K562 (cell line): ENCODE results near the gene ACSF2. TPM values are rescaled to one million over a fixed set of nuclear protein-coding genes. Genes with fewer than 3 reads are reported as not detected.

ENCODE experiments used
- C11orf30 ChIP-seq: fragments of 450-650 bp; IDR thresholded peaks from 2 replicates; pipeline ENCODE4 v1.6.1; 2016; ENCODE audit warnings: low read depth, mild to moderate bottlenecking
- CHD1 ChIP-seq: fragments of 200-600 bp; sonication (generic); IDR thresholded peaks from one replicate; pipeline ENCODE4 v1.6.1; 2012; ENCODE audit warnings: mild to moderate bottlenecking, moderate library complexity, low read length, inconsistent platforms
- ETV5 ChIP-seq: sonication (generic); formaldehyde crosslinking; IDR thresholded peaks from 2 replicates; pipeline ENCODE4 v1.4.0; 2020; ENCODE audit warnings: low read depth, mild to moderate bottlenecking, missing genetic modification reagents
- GTF2F1 ChIP-seq: IDR thresholded peaks from 2 replicates; pipeline ENCODE4 v1.6.1; 2011; ENCODE audit warnings: low read depth, low read length, improper control_type of control experiment
- HNRNPLL ChIP-seq: fragments of 200-400 bp; formaldehyde crosslinking; IDR thresholded peaks from 2 replicates; pipeline ENCODE4 v1.6.1; 2017; ENCODE audit warnings: low read length, low read depth, mild to moderate bottlenecking; ENCODE audit not compliant: poor library complexity, severe bottlenecking
- KDM5B ChIP-seq: fragments of 200-600 bp; sonication (generic); IDR thresholded peaks from 2 replicates; pipeline ENCODE4 v1.6.1; 2012; ENCODE audit warnings: low read depth, mild to moderate bottlenecking, moderate library complexity, low read length, control low read depth, inconsistent platforms; ENCODE audit not compliant: insufficient replicate concordance
- KLF13 ChIP-seq: fragments of 450-650 bp; IDR thresholded peaks from 2 replicates; pipeline ENCODE4 v1.6.1; 2016; ENCODE audit warnings: missing genetic modification characterization, low read depth, mild to moderate bottlenecking, missing compliant biosample characterization, moderate library complexity, borderline replicate concordance
- MAFF ChIP-seq: IDR thresholded peaks from 2 replicates; pipeline ENCODE4 v1.6.1; 2012; ENCODE audit warnings: low read length, improper control_type of control experiment
- NCOA6 ChIP-seq: fragments of 450-650 bp; IDR thresholded peaks from 2 replicates; pipeline ENCODE4 v1.6.1; 2017; ENCODE audit warnings: mild to moderate bottlenecking
- NCOR1 ChIP-seq: fragments of 450-650 bp; IDR thresholded peaks from 2 replicates; pipeline ENCODE4 v1.6.1; 2016; ENCODE audit warnings: mild to moderate bottlenecking, moderate library complexity
- NFIX ChIP-seq: fragments of 250-450 bp; sonication (Bioruptor Pico); IDR thresholded peaks from 2 replicates; pipeline ENCODE4 v1.4.0; 2020; ENCODE audit warnings: low read depth, mild to moderate bottlenecking, moderate library complexity
- RBM14 ChIP-seq: fragments of 200-400 bp; formaldehyde crosslinking; IDR thresholded peaks from 2 replicates; pipeline ENCODE4 v1.6.1; 2018; ENCODE audit warnings: low read depth, mild to moderate bottlenecking, low read length, moderate library complexity, borderline replicate concordance; ENCODE audit not compliant: insufficient read depth
- RCOR1 ChIP-seq, 2 experiments: IDR thresholded peaks; 2 replicates each; pipeline ENCODE4 v1.6.1; 2012; ENCODE audit warnings: low read depth in 2 of 2, low read length in 2 of 2, borderline replicate concordance in 1 of 2, improper control_type of control experiment in 1 of 2
- TBL1XR1 ChIP-seq, 2 experiments: IDR thresholded peaks; 2 replicates each; pipeline ENCODE4 v1.6.1; 2012; ENCODE audit warnings: improper control_type of control experiment in 2 of 2, low read length in 2 of 2, mild to moderate bottlenecking in 1 of 2
- TCF3 ChIP-seq: sonication (generic); formaldehyde crosslinking; IDR thresholded peaks from 2 replicates; pipeline ENCODE4 v1.4.0; 2020; ENCODE audit warnings: mild to moderate bottlenecking, missing genetic modification reagents
- ZFX ChIP-seq: sonication (generic); formaldehyde crosslinking; IDR thresholded peaks from 2 replicates; pipeline ENCODE4 v1.8.0; 2022; ENCODE audit warnings: mild to moderate bottlenecking, missing genetic modification reagents, moderate library complexity
- ZMIZ1 ChIP-seq, 2 experiments: fragments of 150-350 bp in 1 of 2; IDR thresholded peaks; 2 replicates each; pipeline ENCODE4 v1.6.1; 2012 to 2016; ENCODE audit warnings: low read depth in 2 of 2, low read length in 2 of 2, mild to moderate bottlenecking in 1 of 2, moderate library complexity in 1 of 2
- ZNF140 ChIP-seq: fragments of 250-450 bp; sonication (Bioruptor Pico); IDR thresholded peaks from 2 replicates; pipeline ENCODE4 v1.8.0; 2021; ENCODE audit warnings: moderate library complexity, mild to moderate bottlenecking, inconsistent platforms
- ZNF561 ChIP-seq: fragments of 450-650 bp; formaldehyde crosslinking; conservative IDR thresholded peaks from 2 replicates; pipeline ENCODE4 v1.4.0; 2020; ENCODE audit warnings: mild to moderate bottlenecking, moderate library complexity
- polyA plus RNA-seq, 8 experiments: library from polyadenylated mRNA; depleted of rRNA in 4 of 8; stranded (reverse) in 5 of 8; unstranded in 3 of 8; fragments of >200 nt; fragmentation: Nextera tagmentation in 2 of 8; fragmentation: Illumina TruSeq in 1 of 8; extraction: Ambion mirVana in 2 of 8; extraction: Trizol in 1 of 8; gene quantifications; 2 replicates each; pipeline versions ENCODE4 v1.2.1 to v1.2.3, GENCODE V29; 2011 to 2014; ENCODE audit warnings: inconsistent platforms in 1 of 8, missing spikeins in 1 of 8
- total RNA-seq, 7 experiments: library from RNA; depleted of rRNA in 6 of 7; stranded (reverse); fragments of >200 nt in 6 of 7; fragmentation: Illumina TruSeq in 2 of 7; extraction: Trizol in 2 of 7; gene quantifications; 2 replicates each; pipeline versions ENCODE4 v1.2.1 to v1.2.3, GENCODE V29; 2011 to 2021; ENCODE audit warnings: low replicate concordance in 1 of 7
- TF ChIP-seq, protein P1 (sequence below), 3 experiments: fragments of 200-800 bp in 1 of 3; sonication (Bioruptor generic) in 1 of 3; sonication (generic) in 1 of 3; formaldehyde crosslinking in 1 of 3; IDR thresholded peaks; 2 replicates each; pipeline versions ENCODE4 v1.6.1 to v1.8.0; 2016 to 2022; ENCODE audit warnings: mild to moderate bottlenecking in 2 of 3, missing compliant biosample characterization in 2 of 3, missing genetic modification characterization in 2 of 3, missing genetic modification reagents in 1 of 3
- TF ChIP-seq, protein P2 (sequence below): fragments of 250-450 bp; sonication (Bioruptor Pico); IDR thresholded peaks from 2 replicates; pipeline ENCODE4 v1.8.0; 2022; ENCODE audit warnings: inconsistent platforms, mild to moderate bottlenecking, moderate library complexity, borderline replicate concordance

The ACSF2 gene
- total and polyA plus RNA-seq, 9 of the 15 experiments (the other 6 are each of a cell fraction or from before 2014, with no cell fraction given): 0.89 to 6.1 (median 3.5) TPM

DNA sequence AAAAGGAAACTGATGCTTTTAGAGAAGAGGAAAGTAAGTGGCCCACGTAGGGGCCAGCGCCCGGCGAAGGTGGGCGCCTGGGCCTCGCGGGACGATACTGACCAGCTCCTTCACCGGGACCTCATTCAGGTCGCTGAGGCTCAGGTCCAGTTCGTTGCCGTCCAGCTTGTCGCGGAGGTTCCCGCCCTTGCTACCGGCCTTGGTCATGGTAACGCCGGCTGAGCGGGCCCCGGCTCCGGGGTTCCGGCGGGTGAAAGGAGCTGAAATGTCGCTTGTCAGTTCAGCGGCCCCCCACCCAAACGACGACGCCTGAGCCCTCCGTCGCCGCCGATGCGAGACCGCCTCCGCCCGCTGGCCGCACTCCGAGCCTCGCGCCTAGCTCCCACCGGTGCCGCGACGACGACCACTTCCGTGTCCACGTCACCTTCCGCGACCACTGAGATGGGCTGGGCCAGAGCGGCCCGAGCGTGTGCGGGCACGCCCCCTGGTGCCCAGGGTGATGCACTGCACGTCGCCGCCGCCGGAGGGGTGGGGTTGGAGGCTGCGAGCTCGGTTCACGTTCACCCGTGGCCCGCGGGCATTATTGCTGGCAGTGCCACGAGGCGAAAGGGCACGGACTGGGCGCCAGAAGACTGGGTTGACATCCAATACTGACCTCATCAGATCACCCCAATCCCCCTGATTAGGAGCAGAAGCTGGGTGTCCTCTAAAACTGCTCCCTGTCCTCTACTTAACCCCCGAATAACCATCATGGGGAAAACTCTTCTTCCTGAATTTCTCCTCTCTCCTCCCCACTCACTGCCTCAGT lies 28.7 kb upstream of the ACSF2 start, which contains the start of gene LRRC59 (continued):
- TF ChIP-seq ZMIZ1 (IDR thresholded peaks at IDR 0.05; ENCODE audit: low read depth in 2 of 2, low read length in 2 of 2) (0 out of 4 replicates have a peak, but pooled peaks of 1 of the 2 experiments have one; percentile 43), KLF13 (tag) (peak; percentile 67; the same call in 1 of the 2 replicates), ETV5 (peak; percentile 91; the same call in 1 of the 2 replicates), TCF3 (CRISPR knock-in tag) (peak; percentile 57), HNRNPLL (peak; percentile 47), RCOR1 (IDR thresholded peaks at IDR 0.05; ENCODE audit: borderline replicate concordance in 1 of 2, low read depth in 2 of 2, low read length in 2 of 2) (peak in 1 of 2 experiments; percentile 64; a peak in 1 of 4 replicates), NCOA6 (no peak), GTF2F1 (peak; percentile 35; the same call in 1 of the 2 replicates), TBL1XR1 (IDR thresholded peaks at IDR 0.05; ENCODE audit: low read length in 2 of 2) (peak in 1 of 2 experiments; percentile 49; a peak in 1 of 4 replicates), MAFF (no peak), ZNF561 (CRISPR knock-in tag) (no peak), ZFX (CRISPR knock-in tag) (peak; percentile 83), C11orf30 (peak; percentile 84), ZNF140 (CRISPR knock-in tag) (no peak), NFIX (no peak), RBM14 (peak; percentile 43; the same call in 1 of the 2 replicates), KDM5B (peak; percentile 83), NCOR1 (peak; percentile 64), CHD1 (no peak)
- TF ChIP-seq, protein P1, sequence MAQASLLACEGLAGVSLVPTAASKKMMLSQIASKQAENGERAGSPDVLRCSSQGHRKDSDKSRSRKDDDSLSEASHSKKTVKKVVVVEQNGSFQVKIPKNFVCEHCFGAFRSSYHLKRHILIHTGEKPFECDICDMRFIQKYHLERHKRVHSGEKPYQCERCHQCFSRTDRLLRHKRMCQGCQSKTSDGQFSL (CRISPR knock-in tag; IDR thresholded peaks at IDR 0.05): peak; percentile 75; the same call in 1 of the 2 replicates
- TF ChIP-seq, protein P1 (tag; IDR thresholded peaks at IDR 0.05): no peak
- TF ChIP-seq, protein P2, sequence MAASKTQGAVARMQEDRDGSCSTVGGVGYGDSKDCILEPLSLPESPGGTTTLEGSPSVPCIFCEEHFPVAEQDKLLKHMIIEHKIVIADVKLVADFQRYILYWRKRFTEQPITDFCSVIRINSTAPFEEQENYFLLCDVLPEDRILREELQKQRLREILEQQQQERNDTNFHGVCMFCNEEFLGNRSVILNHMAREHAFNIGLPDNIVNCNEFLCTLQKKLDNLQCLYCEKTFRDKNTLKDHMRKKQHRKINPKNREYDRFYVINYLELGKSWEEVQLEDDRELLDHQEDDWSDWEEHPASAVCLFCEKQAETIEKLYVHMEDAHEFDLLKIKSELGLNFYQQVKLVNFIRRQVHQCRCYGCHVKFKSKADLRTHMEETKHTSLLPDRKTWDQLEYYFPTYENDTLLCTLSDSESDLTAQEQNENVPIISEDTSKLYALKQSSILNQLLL (CRISPR knock-in tag): no peak
